H9 (cell line): ENCODE data around the gene LEFTY2. TPM values are rescaled to one million over a fixed set of nuclear protein-coding genes. Genes with fewer than 3 reads are reported as not detected.

Experiments
- DNase-seq: peaks from one replicate; pipeline ENCODE4 v3.0.0-alpha.2; 2017
- H2AFZ ChIP-seq: one replicate; pipeline ENCODE4 v1.6.1; 2013; ENCODE audit warnings: mild to moderate bottlenecking, low read length, control low read depth, moderate library complexity
- H2AK5ac ChIP-seq: 2 replicates; pipeline ENCODE4 v1.6.1; 2013; ENCODE audit warnings: low read length, control low read depth, mixed read lengths; ENCODE audit not compliant: insufficient read length
- H2BK120ac ChIP-seq: one replicate; pipeline ENCODE4 v1.6.1; 2013; ENCODE audit warnings: low read depth, mild to moderate bottlenecking, low read length, control low read depth, inconsistent platforms; ENCODE audit not compliant: poor library complexity, severe bottlenecking
- H2BK12ac ChIP-seq: 2 replicates; pipeline ENCODE4 v1.6.1; 2013; ENCODE audit warnings: low read length, control low read depth, mixed read lengths, low read depth; ENCODE audit not compliant: insufficient read length
- H2BK15ac ChIP-seq: 2 replicates; pipeline ENCODE4 v1.6.1; 2013; ENCODE audit warnings: low read depth, low read length, control low read depth
- H2BK20ac ChIP-seq: one replicate; pipeline ENCODE4 v1.6.1; 2013; ENCODE audit warnings: low read depth, mild to moderate bottlenecking, low read length, control low read depth, inconsistent platforms; ENCODE audit not compliant: poor library complexity, severe bottlenecking
- H2BK5ac ChIP-seq: 2 replicates; pipeline ENCODE4 v1.6.1; 2013; ENCODE audit warnings: low read length, control low read depth, mixed read lengths; ENCODE audit not compliant: insufficient read length
- H3K14ac ChIP-seq: 2 replicates; pipeline ENCODE4 v1.6.1; 2013; ENCODE audit warnings: low read length, control low read depth; ENCODE audit not compliant: insufficient read depth
- H3K18ac ChIP-seq: 2 replicates; pipeline ENCODE4 v1.6.1; 2013; ENCODE audit warnings: low read depth, mild to moderate bottlenecking, mixed read lengths, low read length, control low read depth; ENCODE audit not compliant: insufficient read length
- H3K23ac ChIP-seq: 2 replicates; pipeline ENCODE4 v1.6.1; 2013; ENCODE audit warnings: low read length, control low read depth, mixed read lengths, low read depth; ENCODE audit not compliant: insufficient read length
- H3K23me2 ChIP-seq: 2 replicates; pipeline ENCODE4 v1.6.1; 2013; ENCODE audit warnings: low read depth, mild to moderate bottlenecking, mixed read lengths, low read length, control low read depth; ENCODE audit not compliant: insufficient read length, poor library complexity, severe bottlenecking
- H3K27ac ChIP-seq: 2 replicates; pipeline ENCODE4 v1.5.1; 2013; ENCODE audit warnings: low read length, control low read depth, mixed read lengths, low read depth; ENCODE audit not compliant: insufficient read length
- H3K27me3 ChIP-seq: 2 replicates; pipeline ENCODE4 v1.6.1; 2013; ENCODE audit warnings: low read length, control low read depth, inconsistent platforms; ENCODE audit not compliant: insufficient read depth
- H3K4ac ChIP-seq: 2 replicates; pipeline ENCODE4 v1.6.1; 2013; ENCODE audit warnings: low read depth, mild to moderate bottlenecking, control low read depth, inconsistent platforms, low read length, moderate library complexity
- H3K4me1 ChIP-seq: 2 replicates; pipeline ENCODE4 v1.6.1; 2013; ENCODE audit warnings: low read length, control low read depth, inconsistent platforms; ENCODE audit not compliant: insufficient read depth
- H3K4me2 ChIP-seq: 2 replicates; pipeline ENCODE4 v1.6.1; 2013; ENCODE audit warnings: low read length, control low read depth, mixed read lengths; ENCODE audit not compliant: insufficient read length, insufficient read depth
- H3K56ac ChIP-seq: 2 replicates; pipeline ENCODE4 v1.6.1; 2013; ENCODE audit warnings: low read depth, mild to moderate bottlenecking, mixed read lengths, low read length, control low read depth; ENCODE audit not compliant: insufficient read length
- H3K79me1 ChIP-seq: 2 replicates; pipeline ENCODE4 v1.6.1; 2013; ENCODE audit warnings: low read depth, mild to moderate bottlenecking, moderate library complexity, low read length, control low read depth, inconsistent platforms; ENCODE audit not compliant: insufficient read depth, poor library complexity, severe bottlenecking
- H3K79me2 ChIP-seq: 2 replicates; pipeline ENCODE4 v1.6.1; 2013; ENCODE audit warnings: low read length, control low read depth, inconsistent platforms; ENCODE audit not compliant: insufficient read depth
- H3K9ac ChIP-seq: 2 replicates; pipeline ENCODE4 v1.6.1; 2013; ENCODE audit warnings: low read length, control low read depth, mixed read lengths; ENCODE audit not compliant: insufficient read length; ENCODE audit errors: extremely low read depth
- H3K9me3 ChIP-seq: one replicate; pipeline ENCODE4 v1.6.1; 2013; ENCODE audit warnings: low read depth, low read length, inconsistent platforms; ENCODE audit not compliant: control insufficient read depth
- H3T11ph ChIP-seq: one replicate; pipeline ENCODE4 v1.6.1; 2013; ENCODE audit warnings: mild to moderate bottlenecking, low read length, control low read depth, inconsistent platforms
- H4K20me1 ChIP-seq: one replicate; pipeline ENCODE4 v1.6.1; 2013; ENCODE audit not compliant: control insufficient read depth, insufficient read length, insufficient read depth
- H4K5ac ChIP-seq: 2 replicates; pipeline ENCODE4 v1.6.1; 2013; ENCODE audit warnings: low read depth, mild to moderate bottlenecking, mixed read lengths, low read length, control low read depth; ENCODE audit not compliant: insufficient read length
- H4K8ac ChIP-seq: replicated peaks from 2 replicates; pipeline ENCODE4 v1.6.1; 2013; ENCODE audit warnings: low read length, control low read depth, mixed read lengths, low read depth; ENCODE audit not compliant: insufficient read length
- H4K91ac ChIP-seq: 2 replicates; pipeline ENCODE4 v1.6.1; 2013; ENCODE audit warnings: low read depth, mild to moderate bottlenecking, moderate library complexity, mixed read lengths, low read length, control low read depth; ENCODE audit not compliant: insufficient read length
- H3K27ac Mint-ChIP-seq, 3 experiments: 2 replicates in 2 of 3; 3 replicates in 1 of 3; pipeline ENCODE4 v1.8.0; 2020 to 2021; ENCODE audit warnings: mixed read lengths in 3 of 3, mild to moderate bottlenecking in 1 of 3, moderate library complexity in 1 of 3
- H3K27me3 Mint-ChIP-seq: 2 replicates; pipeline ENCODE4 v1.8.0; 2021; ENCODE audit warnings: low read depth, mild to moderate bottlenecking, moderate library complexity, mixed read lengths
- H3K36me3 Mint-ChIP-seq, 3 experiments: 2 replicates in 2 of 3; 3 replicates in 1 of 3; pipeline ENCODE4 v1.8.0; 2020 to 2021; ENCODE audit warnings: low read depth in 3 of 3, mixed read lengths in 3 of 3; ENCODE audit not compliant: insufficient read depth in 1 of 3
- H3K4me1 Mint-ChIP-seq, 2 experiments: 2 replicates each; pipeline ENCODE4 v1.8.0; 2020; ENCODE audit warnings: mixed read lengths in 2 of 2
- H3K4me3 Mint-ChIP-seq, 2 experiments: 2 replicates in 1 of 2; 3 replicates in 1 of 2; pipeline ENCODE4 v1.8.0; 2020 to 2021; ENCODE audit warnings: mild to moderate bottlenecking in 2 of 2, mixed read lengths in 2 of 2, moderate library complexity in 1 of 2
- H3K9me3 Mint-ChIP-seq, 2 experiments: 2 replicates in 1 of 2; 3 replicates in 1 of 2; pipeline ENCODE4 v1.8.0; 2020; ENCODE audit warnings: mild to moderate bottlenecking in 2 of 2, mixed read lengths in 2 of 2, moderate library complexity in 1 of 2
- CTCF ChIP-seq: fragments of 200-600 bp; sonication (generic); conservative IDR thresholded peaks from 3 replicates; pipeline ENCODE4 v1.8.0; 2021; ENCODE audit warnings: antibody characterized with exemption, mild to moderate bottlenecking
- WGBS: extraction: QIAGEN DNeasy Blood & Tissue Kit; methylation state at CpG from one replicate; pipeline ENCODE4 v1.1.7; 2013; ENCODE audit warnings: missing lambda C conversion rate, low lambda C conversion rate, mixed read lengths; ENCODE audit not compliant: insufficient read length; ENCODE audit errors: extremely low coverage; 5-methylcytosine and 5-hydroxymethylcytosine counted together
- total RNA-seq: library from RNA; stranded (reverse); gene quantifications from 2 replicates; pipeline ENCODE4 v1.2.1, GENCODE V29; 2021

LEFTY2 gene
- total RNA-seq, 1 experiment from 2014 or later, result 16.3 TPM

DNA sequence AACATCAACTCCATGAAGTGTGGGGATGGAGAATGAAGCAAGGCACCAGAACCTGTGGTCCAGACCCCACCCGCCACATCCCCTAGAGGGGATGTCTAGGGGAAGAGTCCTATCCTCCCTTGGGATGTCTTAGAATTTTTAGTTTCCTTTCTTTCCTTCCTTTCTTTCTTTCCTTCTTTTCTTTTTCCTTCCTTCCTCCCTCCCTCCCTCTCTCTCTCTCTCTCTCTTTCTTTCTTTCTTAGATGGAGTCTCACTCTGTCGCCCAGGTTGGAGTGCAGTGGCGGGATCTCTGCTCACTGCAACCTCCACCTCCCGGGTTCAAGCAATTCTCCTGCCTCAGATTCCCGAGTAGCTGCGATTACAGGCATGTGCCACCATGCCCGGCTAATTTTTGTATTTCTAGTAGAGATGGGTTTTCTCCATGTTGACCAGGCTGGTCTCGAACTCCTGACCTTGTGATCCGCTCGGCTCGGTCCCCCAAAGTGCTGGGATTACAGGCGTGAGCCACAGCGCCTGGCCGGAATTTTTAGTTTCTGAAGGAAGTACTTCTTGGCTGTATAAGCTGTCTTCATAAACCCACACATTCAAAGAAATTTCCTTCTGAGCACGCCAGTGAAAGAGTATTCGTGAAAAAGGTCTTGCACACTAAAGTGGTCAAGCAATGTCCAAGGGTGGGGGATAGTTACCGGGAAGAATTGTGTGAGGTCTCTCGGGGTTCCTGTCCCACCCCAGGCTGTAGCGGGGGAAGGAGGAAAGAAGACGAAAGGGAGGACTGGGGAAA lies 20.8 kb upstream of the LEFTY2 start:
- no peaks in the 10 kb centered on the region for H3K36me3 Mint-ChIP-seq

More for the DNA sequence above, 20.8 kb upstream of the LEFTY2 start:
- H2BK15ac ChIP-seq, result no peak overlapping the region
- H4K20me1 ChIP-seq, result no peaks in the 10 kb centered on the region
- H3K9ac ChIP-seq, result no peak overlapping the region
- H4K5ac ChIP-seq, result no peak overlapping the region
- no peak overlapping the region for H2BK120ac ChIP-seq
- no peaks in the 10 kb centered on the region for H3K9me3 ChIP-seq
- no peak for TF ChIP-seq CTCF
- no peak overlapping the region for H2AK5ac ChIP-seq
- no peak overlapping the region for H3K4ac ChIP-seq
- Mint-ChIP-seq H3K27me3 (no peaks in the 10 kb centered on the region; the same call in 1 of the 2 replicates), H3K4me3 (no peak overlapping the region; a peak in 2 of 5 replicates), H3K4me1 (0 out of 4 replicates have a peak, but pooled peaks cover 0 to 1% of the 10 kb centered on the region in 2 experiments), H3K27ac (no peak overlapping the region; a peak in 1 of 7 replicates), H3K9me3 (no peaks in the 10 kb centered on the region)
- no peaks in the 10 kb centered on the region for H3K23me2 ChIP-seq
- no peak overlapping the region for H3K18ac ChIP-seq
- WGBS, result no CpG with 5 or more reads among the region's 20 CpGs
- no peak overlapping the region for H3K14ac ChIP-seq
- no peak for DNase-seq
- no peaks in the 10 kb centered on the region for H3K4me1 ChIP-seq
- no peak overlapping the region for H3K4me2 ChIP-seq
- no peak overlapping the region for H4K8ac ChIP-seq
- no peak overlapping the region for H4K91ac ChIP-seq
- H2BK12ac ChIP-seq, result no peak overlapping the region
- H2AFZ ChIP-seq, result no peak overlapping the region
- H2BK20ac ChIP-seq, result no peak overlapping the region
- H3K79me1 ChIP-seq, result no peaks in the 10 kb centered on the region
- no peak overlapping the region for H3K56ac ChIP-seq
- H3K27me3 ChIP-seq, result no peaks in the 10 kb centered on the region
- no peak overlapping the region for H3K23ac ChIP-seq
- H2BK5ac ChIP-seq, result no peak overlapping the region
- H3K79me2 ChIP-seq, result no peaks in the 10 kb centered on the region
- H3K27ac ChIP-seq, result no peak overlapping the region
- no peak overlapping the region for H3T11ph ChIP-seq
